Measurements from ENCODE around the gene PI4KA. TPM values are rescaled to one million over a fixed set of nuclear protein-coding genes. Genes with fewer than 3 reads are reported as not detected.

The PI4KA gene
- total RNA-seq, 2 experiments from 2014 or later = 46.9 to 95.7 TPM

DNA sequence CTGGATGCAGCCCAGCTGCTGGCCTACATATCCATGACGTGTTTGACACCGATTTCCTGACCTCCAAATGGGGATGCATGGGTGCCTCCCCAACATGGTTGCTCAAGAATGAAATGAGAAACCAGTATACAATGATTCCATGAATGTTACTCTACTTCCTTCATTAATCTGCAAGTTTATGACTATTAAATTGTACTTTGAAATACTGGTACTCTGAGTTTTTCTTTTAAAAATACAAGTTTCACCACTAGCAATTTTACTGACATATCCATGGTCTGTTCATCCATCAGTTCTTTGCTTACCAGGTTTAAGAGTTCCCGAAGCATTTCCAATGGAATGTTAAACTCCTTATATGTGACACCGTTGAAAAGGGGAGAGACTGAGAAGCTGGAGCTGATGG, 45.6 kb downstream of the PI4KA start:
- DNase-seq (ENCODE audit: low spot score) = no peak
- Histone ChIP-seq H3K4me2 (ENCODE audit: low read length) (no peak overlapping the region), H3K4me3 (ENCODE audit: low read depth, low read length, poor library complexity, severe bottlenecking) (no peak overlapping the region), H3K9me3 (ENCODE audit: low read length) (no peaks in the 10 kb centered on the region), H3K4me1 (ENCODE audit: insufficient read depth, low read length, poor library complexity, severe bottlenecking) (peaks cover 4% of the 10 kb centered on the region), H2AFZ (ENCODE audit: low read length) (no peak overlapping the region), H3K9me2 (ENCODE audit: insufficient read depth, low read length) (no peaks in the 10 kb centered on the region), H3K27ac (ENCODE audit: low read depth, low read length, poor library complexity, severe bottlenecking) (no peak overlapping the region), H3K79me2 (ENCODE audit: insufficient read depth, low read depth, low read length) (no peaks in the 10 kb centered on the region), H3K36me3 (ENCODE audit: insufficient read depth, low read length) (peaks cover 67% of the 10 kb centered on the region), H4K20me1 (ENCODE audit: insufficient read depth, low read length) (no peaks in the 10 kb centered on the region)
- POLR2A ChIA-PET = no interaction called here
- no TSS peak for BruUV-seq (replicated peaks)
- CTCF ChIA-PET (ENCODE audit: unreplicated experiment) = no interaction called here
- no peak for TF ChIP-seq EZH2phosphoT487 (IDR thresholded peaks at IDR 0.05; ENCODE audit: borderline replicate concordance, low read depth, low read length)
- TF ChIP-seq, protein P1, sequence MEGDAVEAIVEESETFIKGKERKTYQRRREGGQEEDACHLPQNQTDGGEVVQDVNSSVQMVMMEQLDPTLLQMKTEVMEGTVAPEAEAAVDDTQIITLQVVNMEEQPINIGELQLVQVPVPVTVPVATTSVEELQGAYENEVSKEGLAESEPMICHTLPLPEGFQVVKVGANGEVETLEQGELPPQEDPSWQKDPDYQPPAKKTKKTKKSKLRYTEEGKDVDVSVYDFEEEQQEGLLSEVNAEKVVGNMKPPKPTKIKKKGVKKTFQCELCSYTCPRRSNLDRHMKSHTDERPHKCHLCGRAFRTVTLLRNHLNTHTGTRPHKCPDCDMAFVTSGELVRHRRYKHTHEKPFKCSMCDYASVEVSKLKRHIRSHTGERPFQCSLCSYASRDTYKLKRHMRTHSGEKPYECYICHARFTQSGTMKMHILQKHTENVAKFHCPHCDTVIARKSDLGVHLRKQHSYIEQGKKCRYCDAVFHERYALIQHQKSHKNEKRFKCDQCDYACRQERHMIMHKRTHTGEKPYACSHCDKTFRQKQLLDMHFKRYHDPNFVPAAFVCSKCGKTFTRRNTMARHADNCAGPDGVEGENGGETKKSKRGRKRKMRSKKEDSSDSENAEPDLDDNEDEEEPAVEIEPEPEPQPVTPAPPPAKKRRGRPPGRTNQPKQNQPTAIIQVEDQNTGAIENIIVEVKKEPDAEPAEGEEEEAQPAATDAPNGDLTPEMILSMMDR (conservative IDR thresholded peaks at IDR 0.05; ENCODE audit: low read length) = no peak
- intact Hi-C loops (cut with micrococcal nuclease; ENCODE audit: unreplicated experiment) = no loop called here

DNA sequence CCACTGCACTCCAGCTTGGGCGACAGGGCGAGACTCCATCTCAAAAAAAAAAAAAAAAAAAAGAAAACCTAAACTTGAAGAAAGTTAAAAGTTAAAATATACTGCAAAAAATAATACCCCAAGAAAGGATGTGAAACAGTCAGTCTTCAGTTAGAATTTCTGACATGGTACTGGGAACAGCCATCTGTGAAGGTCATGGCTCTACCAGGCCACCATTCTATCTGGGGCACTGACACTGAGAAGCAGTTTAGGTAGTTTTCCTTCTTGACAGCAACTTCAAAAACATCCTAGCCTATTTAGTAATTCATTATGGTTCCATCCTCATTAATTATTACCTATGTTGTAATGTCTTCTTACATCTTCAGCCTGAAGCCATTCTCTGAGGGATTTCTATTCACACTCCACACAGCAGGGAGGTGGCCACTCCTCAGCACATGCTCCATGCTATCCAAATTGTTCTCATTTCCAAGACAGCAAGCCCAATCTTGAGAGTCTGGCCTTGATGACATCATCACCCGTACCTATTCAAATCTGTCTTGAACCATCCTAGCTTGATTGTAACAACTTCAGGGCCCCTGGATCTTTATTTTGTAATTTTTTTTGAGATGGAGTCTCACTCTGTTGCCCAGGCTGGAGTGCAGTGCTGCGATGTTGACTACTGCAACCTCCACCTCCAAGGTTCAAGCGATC, 46.5 kb downstream of the PI4KA start:
- Histone ChIP-seq H3K9me3 (ENCODE audit: low read length) (no peaks in the 10 kb centered on the region), H3K4me1 (ENCODE audit: insufficient read depth, low read length, poor library complexity, severe bottlenecking) (peaks cover 4% of the 10 kb centered on the region), H2AFZ (ENCODE audit: low read length) (no peak overlapping the region), H3K4me2 (ENCODE audit: low read length) (no peak overlapping the region), H3K4me3 (ENCODE audit: low read depth, low read length, poor library complexity, severe bottlenecking) (no peak overlapping the region), H3K36me3 (ENCODE audit: insufficient read depth, low read length) (peaks cover 72% of the 10 kb centered on the region), H3K27ac (ENCODE audit: low read depth, low read length, poor library complexity, severe bottlenecking) (no peak overlapping the region), H3K79me2 (ENCODE audit: insufficient read depth, low read depth, low read length) (no peaks in the 10 kb centered on the region), H3K9me2 (ENCODE audit: insufficient read depth, low read length) (no peaks in the 10 kb centered on the region), H4K20me1 (ENCODE audit: insufficient read depth, low read length) (no peaks in the 10 kb centered on the region)
- TF ChIP-seq, protein P1 (conservative IDR thresholded peaks at IDR 0.05; ENCODE audit: low read length) = no peak
- intact Hi-C loops (cut with micrococcal nuclease; ENCODE audit: unreplicated experiment) = no loop called here
- BruUV-seq (replicated peaks) = no TSS peak
- CTCF ChIA-PET (ENCODE audit: unreplicated experiment) = no interaction called here
- POLR2A ChIA-PET = no interaction called here
- DNase-seq (ENCODE audit: low spot score) = no peak

DNA sequence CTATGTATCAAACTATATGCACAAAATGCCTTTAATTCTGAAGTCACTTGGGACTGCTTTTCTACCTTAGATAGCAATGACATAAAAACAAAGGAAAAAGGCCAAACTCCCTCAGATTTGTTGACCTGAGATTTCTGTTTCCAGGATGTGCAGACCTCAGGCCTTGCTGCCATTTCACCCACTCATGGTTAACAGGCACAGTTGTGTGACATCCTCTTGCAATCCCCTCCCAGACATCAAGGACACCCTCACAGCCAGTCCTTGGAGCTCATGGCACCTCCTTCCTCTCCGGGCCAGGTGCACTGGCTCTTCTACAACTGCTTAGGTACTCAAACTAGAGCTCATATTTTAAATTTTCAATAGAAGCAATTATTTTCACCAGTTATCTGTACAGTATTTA, 47.4 kb downstream of the PI4KA start:
- CTCF ChIA-PET (ENCODE audit: unreplicated experiment) = no interaction called here
- Histone ChIP-seq H4K20me1 (ENCODE audit: insufficient read depth, low read length) (no peaks in the 10 kb centered on the region), H3K9me3 (ENCODE audit: low read length) (no peaks in the 10 kb centered on the region), H3K4me1 (ENCODE audit: insufficient read depth, low read length, poor library complexity, severe bottlenecking) (peaks cover 4% of the 10 kb centered on the region), H3K4me3 (ENCODE audit: low read depth, low read length, poor library complexity, severe bottlenecking) (no peak overlapping the region), H3K79me2 (ENCODE audit: insufficient read depth, low read depth, low read length) (no peaks in the 10 kb centered on the region), H3K27ac (ENCODE audit: low read depth, low read length, poor library complexity, severe bottlenecking) (no peak overlapping the region), H3K9me2 (ENCODE audit: insufficient read depth, low read length) (no peaks in the 10 kb centered on the region), H3K36me3 (ENCODE audit: insufficient read depth, low read length) (peaks cover 70% of the 10 kb centered on the region), H3K4me2 (ENCODE audit: low read length) (no peak overlapping the region), H2AFZ (ENCODE audit: low read length) (no peak overlapping the region)
- DNase-seq (ENCODE audit: low spot score) = no peak
- TF ChIP-seq, protein P1 (conservative IDR thresholded peaks at IDR 0.05; ENCODE audit: low read length) = no peak
- TF ChIP-seq EZH2phosphoT487 (IDR thresholded peaks at IDR 0.05; ENCODE audit: borderline replicate concordance, low read depth, low read length) = no peak
- intact Hi-C loops (cut with micrococcal nuclease; ENCODE audit: unreplicated experiment) = no loop called here
- BruUV-seq (replicated peaks) = no TSS peak
- POLR2A ChIA-PET = no interaction called here

Measured in OCI-LY7 (cell line).